HL-60 (cell line): ENCODE measurements around the gene TLR9.

Experiments used
- CTCF ChIP-seq: IDR thresholded peaks from one replicate; pipeline ENCODE4 v1.5.1; 2011; ENCODE audit warnings: low read length, control low read depth, inconsistent platforms; ENCODE audit not compliant: insufficient read depth
- POLR2AphosphoS5 ChIP-seq: IDR thresholded peaks from 2 replicates; pipeline ENCODE4 v1.6.1; 2012; ENCODE audit warnings: low read depth
- REST ChIP-seq: IDR thresholded peaks from 2 replicates; pipeline ENCODE4 v1.6.1; 2012; ENCODE audit warnings: low read depth; ENCODE audit not compliant: insufficient replicate concordance
- SPI1 ChIP-seq: IDR thresholded peaks from 2 replicates; pipeline ENCODE4 v1.6.1; 2012; ENCODE audit warnings: low read depth, mild to moderate bottlenecking, borderline replicate concordance

GRCh38 chr3:52250122-52250521, 24.7 kb upstream of the TLR9 start:
- no peak for TF ChIP-seq CTCF
- TF ChIP-seq REST = no peak
- no peak for TF ChIP-seq POLR2AphosphoS5
- no peak for TF ChIP-seq SPI1
